T-cell (primary cell): ENCODE data around the gene HIP1. TPM values are rescaled to one million over a fixed set of nuclear protein-coding genes. Genes with fewer than 3 reads are reported as not detected.
"Not testable (repeated sequence)": the region's sequence is repeated elsewhere in the genome, so short reads cannot be mapped to it uniquely, and the experiment has no call there.

ENCODE experiments used
- ATAC-seq, 4 experiments: fragments of 200-7000 bp in 3 of 4; fragments of 150-1000 bp in 1 of 4; cut with Tn5 transposase; replicated peaks in 1 of 4; 1 replicate in 3 of 4; 2 replicates in 1 of 4; pipeline ENCODE4 v1.10.0; 2021; ENCODE audit warnings: moderate library complexity in 3 of 4, mild to moderate bottlenecking in 2 of 4, moderate number of reproducible peaks in 1 of 4
- CTCF ChIA-PET, 2 donors: fragments of 300-600 bp; sonication (Branson Sonifier 250); formaldehyde crosslinking; loops; one replicate each; lab custom pipeline; 2022; ENCODE audit warnings: antibody characterized with exemption in 2 of 2; lab: Charles Lee
- POLR2A ChIA-PET, 2 donors: fragments of 300-600 bp; sonication (Branson Sonifier 250); formaldehyde crosslinking; loops; one replicate each; lab custom pipeline; 2022; ENCODE audit warnings: antibody characterized with exemption in 2 of 2; lab: Charles Lee
- DNase-seq, 35 experiments: peaks; one replicate each; pipeline versions ENCODE4 v3.0.0 to v3.0.0-alpha.2; 2013 to 2023
- H3K27ac ChIP-seq: one replicate; pipeline ENCODE4 v1.5.1; 2013; ENCODE audit warnings: low read length
- H3K27me3 ChIP-seq, 2 experiments: replicated peaks in 1 of 2; 1 replicate in 1 of 2; 2 replicates in 1 of 2; pipeline versions ENCODE4 v1.6.1 to v1.7.0; 2013; ENCODE audit warnings: low read length in 1 of 2, mixed read lengths in 1 of 2; ENCODE audit not compliant: control insufficient read depth in 2 of 2, insufficient read depth in 2 of 2; ENCODE audit errors: extremely low read depth in 1 of 2
- H3K36me3 ChIP-seq, 2 donors: 1 replicate in 1 of 2; 2 replicates in 1 of 2; pipeline versions ENCODE4 v1.6.1 to v1.7.0; 2013; ENCODE audit warnings: low read length in 1 of 2; ENCODE audit not compliant: control insufficient read depth in 2 of 2, insufficient read depth in 1 of 2; ENCODE audit errors: extremely low read depth in 1 of 2
- H3K4me1 ChIP-seq, 2 experiments: 1 replicate in 1 of 2; 2 replicates in 1 of 2; pipeline versions ENCODE4 v1.6.1 to v1.7.0; 2013; ENCODE audit warnings: low read length in 2 of 2, mixed read lengths in 1 of 2; ENCODE audit not compliant: insufficient read depth in 2 of 2, control insufficient read depth in 1 of 2; ENCODE audit errors: extremely low read depth in 1 of 2
- H3K4me3 ChIP-seq, 2 donors: 1 replicate in 1 of 2; 2 replicates in 1 of 2; pipeline versions ENCODE4 v1.5.1 to v1.7.0; 2013; ENCODE audit warnings: mild to moderate bottlenecking in 2 of 2, low read length in 1 of 2, moderate library complexity in 1 of 2; ENCODE audit not compliant: control insufficient read depth in 1 of 2; ENCODE audit errors: extremely low read depth in 1 of 2
- H3K9me3 ChIP-seq: 2 replicates; pipeline ENCODE4 v1.7.0; 2013
- H3K27ac Mint-ChIP-seq, 2 donors: one replicate each; pipeline ENCODE4 v1.8.0; 2020 to 2021; ENCODE audit warnings: mild to moderate bottlenecking in 2 of 2, mixed read lengths in 2 of 2
- H3K27me3 Mint-ChIP-seq, 2 donors: one replicate each; pipeline ENCODE4 v1.8.0; 2021 to 2022; ENCODE audit warnings: mixed read lengths in 2 of 2
- H3K36me3 Mint-ChIP-seq: one replicate; pipeline ENCODE4 v1.8.0; 2021; ENCODE audit warnings: mixed read lengths
- H3K4me1 Mint-ChIP-seq, 3 donors: one replicate each; pipeline ENCODE4 v1.8.0; 2020 to 2022; ENCODE audit warnings: mixed read lengths in 3 of 3, mild to moderate bottlenecking in 1 of 3
- H3K4me3 Mint-ChIP-seq, 3 donors: one replicate each; pipeline ENCODE4 v1.8.0; 2020 to 2022; ENCODE audit warnings: mild to moderate bottlenecking in 3 of 3, mixed read lengths in 3 of 3, moderate library complexity in 3 of 3
- H3K9me3 Mint-ChIP-seq, 3 donors: one replicate each; pipeline ENCODE4 v1.8.0; 2020 to 2022; ENCODE audit warnings: mixed read lengths in 3 of 3
- WGBS: methylation state at CpG from one replicate; pipeline ENCODE4 v1.1.5; 2013; ENCODE audit warnings: missing lambda C conversion rate; ENCODE audit not compliant: insufficient coverage; 5-methylcytosine and 5-hydroxymethylcytosine counted together
- total RNA-seq, 35 experiments: library from RNA in 6 of 35; stranded (reverse) in 6 of 35; fragments of 120-200 nt in 1 of 35; gene quantifications; one replicate each; pipeline versions ENCODE4 v1.2.1 to v1.2.4 and lab custom pipeline; 2013 to 2026

Gene HIP1
- total RNA-seq, 5 donors from 2014 or later (not counting 1 experiment from before 2014, with no cell fraction given): 3.2 to 8.4 (median 3.6) TPM

GRCh38 chr7:75611557-75612178 is 127.1 kb downstream of the HIP1 start:
- Mint-ChIP-seq H3K27me3 (no peaks in the 10 kb centered on the region), H3K4me3 (no peak overlapping the region), H3K4me1 (peaks cover 2 to 6% (median 2%) of the 10 kb centered on the region in 3 donors), H3K27ac (no peak overlapping the region), H3K9me3 (no peaks in the 10 kb centered on the region), H3K36me3 (no peaks in the 10 kb centered on the region)
- no peak overlapping the region for H3K4me3 ChIP-seq
- no peak overlapping the region for H3K27ac ChIP-seq
- H3K27me3 ChIP-seq: no peaks in the 10 kb centered on the region
- peaks cover 2 to 4% of the 10 kb centered on the region in 2 experiments for H3K4me1 ChIP-seq
- ChIA-PET CTCF (no interaction called here), POLR2A (no interaction called here)
- no peaks in the 10 kb centered on the region for H3K36me3 ChIP-seq
- WGBS: 89% methylated on average over 14 of the region's 16 CpGs
- DNase-seq (no peak), ATAC-seq (no peak)
- no peaks in the 10 kb centered on the region for H3K9me3 ChIP-seq

- H3K4me1 Mint-ChIP-seq, ATAC-seq, H3K4me3 ChIP-seq, H3K36me3 ChIP-seq, H3K4me3 Mint-ChIP-seq, DNase-seq, H3K27ac Mint-ChIP-seq, H3K27me3 ChIP-seq, H3K27ac ChIP-seq, H3K36me3 Mint-ChIP-seq, H3K9me3 Mint-ChIP-seq, POLR2A ChIA-PET, H3K4me1 ChIP-seq, H3K9me3 ChIP-seq, H3K27me3 Mint-ChIP-seq: not testable (repeated sequence)
- CTCF ChIA-PET: interaction anchor here in 1 of 2 donors (0.6 kb wide), 1 partner anchor 78 kb away, joined by 10 read pairs; no protein-coding TSS in a partner anchor
- 94% methylated on average over 10 of the region's 11 CpGs for WGBS
These were observed 129.3 kb downstream of the HIP1 start for GRCh38 chr7:75609416-75609815.

GRCh38 chr7:75608451-75609122 is 130.2 kb downstream of the HIP1 start:
- DNase-seq (no peak), ATAC-seq (no peak)
- Mint-ChIP-seq H3K9me3 (no peaks in the 10 kb centered on the region), H3K36me3 (no peaks in the 10 kb centered on the region), H3K27me3 (no peaks in the 10 kb centered on the region), H3K27ac (no peak overlapping the region), H3K4me3 (no peak overlapping the region), H3K4me1 (no peaks in the 10 kb centered on the region)
- 87% methylated on average over 7 of the region's 8 CpGs for WGBS
- Histone ChIP-seq H3K4me1 (no peaks in the 10 kb centered on the region), H3K36me3 (no peaks in the 10 kb centered on the region), H3K27ac (no peak overlapping the region), H3K9me3 (no peaks in the 10 kb centered on the region), H3K4me3 (no peak overlapping the region), H3K27me3 (no peaks in the 10 kb centered on the region)
- ChIA-PET POLR2A (no interaction called here), CTCF (no interaction called here)

- DNase-seq (no peak), ATAC-seq (no peak)
- Mint-ChIP-seq H3K27ac (no peak overlapping the region), H3K4me3 (no peak overlapping the region), H3K27me3 (no peaks in the 10 kb centered on the region), H3K9me3 (no peaks in the 10 kb centered on the region), H3K36me3 (no peaks in the 10 kb centered on the region), H3K4me1 (no peaks in the 10 kb centered on the region)
- 100% methylated on average over 1 of the region's 3 CpGs for WGBS
- Histone ChIP-seq H3K4me3 (no peak overlapping the region), H3K9me3 (no peaks in the 10 kb centered on the region), H3K27ac (no peak overlapping the region), H3K27me3 (no peaks in the 10 kb centered on the region), H3K36me3 (no peaks in the 10 kb centered on the region), H3K4me1 (no peaks in the 10 kb centered on the region)
- ChIA-PET CTCF (no interaction called here), POLR2A (no interaction called here)
These were observed 134.3 kb downstream of the HIP1 start for GRCh38 chr7:75604408-75604807.

DNA sequence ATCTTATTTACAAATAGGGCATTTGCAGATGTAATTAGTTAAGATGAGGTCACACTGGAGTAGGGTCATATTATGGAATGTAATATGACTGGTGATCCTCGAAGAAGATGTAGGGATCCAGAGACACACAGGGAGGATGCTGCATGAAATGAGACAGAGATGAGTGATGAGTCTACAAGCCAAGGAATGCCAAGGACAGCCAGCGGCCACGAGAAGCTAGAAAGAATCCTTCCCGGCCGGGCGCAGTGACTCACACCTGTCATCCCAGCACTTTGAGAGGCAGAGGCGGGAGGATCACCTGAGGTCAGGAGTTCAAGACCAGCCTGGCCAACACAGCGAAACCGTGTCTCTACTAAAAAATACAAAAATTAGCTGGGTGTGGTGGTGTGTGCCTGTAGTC is 135.9 kb downstream of the HIP1 start:
- H3K36me3 Mint-ChIP-seq, H3K27me3 ChIP-seq, H3K9me3 Mint-ChIP-seq, H3K4me1 Mint-ChIP-seq, H3K27ac Mint-ChIP-seq, ATAC-seq, H3K36me3 ChIP-seq, H3K27me3 Mint-ChIP-seq, H3K27ac ChIP-seq, POLR2A ChIA-PET, H3K9me3 ChIP-seq, H3K4me3 Mint-ChIP-seq, H3K4me3 ChIP-seq, H3K4me1 ChIP-seq, DNase-seq: not testable (repeated sequence)
- WGBS: 94% methylated on average over 6 of the region's 9 CpGs
- CTCF ChIA-PET: interaction anchor here (0.6 kb wide), 2 partner anchors 14 to 28 kb away, joined by 4 read pairs; no protein-coding TSS in a partner anchor

DNA sequence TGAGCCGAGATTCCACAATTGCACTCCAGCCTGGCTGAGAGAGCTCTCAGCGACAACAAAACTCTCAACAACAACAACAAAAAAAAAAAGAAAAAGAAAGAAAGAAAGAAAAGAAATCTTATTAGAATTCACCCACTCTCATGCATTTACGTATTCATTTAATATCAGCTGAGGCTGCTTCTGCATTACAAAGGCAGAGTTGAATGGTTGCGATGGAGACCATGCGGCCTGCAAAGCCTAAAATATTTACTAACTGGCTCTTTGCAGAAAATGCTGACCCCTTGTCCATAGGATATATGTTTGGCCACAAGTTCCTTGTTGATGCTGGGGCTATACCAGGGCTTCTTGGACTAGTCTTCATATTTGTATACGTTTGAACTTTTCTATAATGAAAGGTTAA is 137.2 kb downstream of the HIP1 start:
- H3K36me3 ChIP-seq: no peaks in the 10 kb centered on the region
- ChIA-PET POLR2A (interaction anchor here in 1 of 2 donors (0.7 kb wide), 1 partner anchor 547 kb away, joined by 3 read pairs; no protein-coding TSS in a partner anchor), CTCF (no interaction called here)
- Mint-ChIP-seq H3K36me3 (peaks cover 4% of the 10 kb centered on the region), H3K9me3 (no peaks in the 10 kb centered on the region), H3K27ac (no peak overlapping the region), H3K4me1 (peaks cover 0 to 7% (median 2%) of the 10 kb centered on the region in 3 donors), H3K4me3 (no peak overlapping the region), H3K27me3 (no peaks in the 10 kb centered on the region)
- H3K27ac ChIP-seq: no peak overlapping the region
- H3K9me3 ChIP-seq: no peaks in the 10 kb centered on the region
- no peak overlapping the region for H3K4me3 ChIP-seq
- peaks cover 0 to 5% of the 10 kb centered on the region in 2 experiments for H3K4me1 ChIP-seq
- H3K27me3 ChIP-seq: no peaks in the 10 kb centered on the region
- WGBS: 100% methylated on average over 2 of the region's 6 CpGs
- ATAC-seq (no peak), DNase-seq (no peak)
